NCI-H2227 (cell line): ENCODE data around the gene SORCS2.
"Not testable (repeated sequence)": the region's sequence is repeated elsewhere in the genome, so short reads cannot be mapped to it uniquely, and the experiment has no call there.

Experiments
- DNase-seq: peaks from one replicate; lab custom pipeline; 2025; ENCODE audit not compliant: unreplicated experiment; lab: John Stamatoyannopoulos, UW

The SORCS2 gene

GRCh38 chr4:7591409-7592053 is 399.2 kb downstream of the SORCS2 start:
- no peak for DNase-seq

- DNase-seq = no peak
Measured at GRCh38 chr4:7593646-7594412, 401.5 kb downstream of the SORCS2 start.

- no peak for DNase-seq
Measured at GRCh38 chr4:7595934-7596461, 403.7 kb downstream of the SORCS2 start.

- no peak for DNase-seq
Measured at GRCh38 chr4:7596918-7597606, 404.7 kb downstream of the SORCS2 start.

- no peak for DNase-seq
Measured at GRCh38 chr4:7598939-7599790, 406.8 kb downstream of the SORCS2 start.

GRCh38 chr4:7600247-7600646 is 407.9 kb downstream of the SORCS2 start:
- DNase-seq = no peak

GRCh38 chr4:7602166-7602565 is 409.8 kb downstream of the SORCS2 start:
- DNase-seq = not testable (repeated sequence)

- DNase-seq = no peak
Measured at GRCh38 chr4:7607156-7607910, 415.0 kb downstream of the SORCS2 start.

GRCh38 chr4:7608046-7608445 is 415.7 kb downstream of the SORCS2 start:
- DNase-seq = no peak

GRCh38 chr4:7609316-7609715 is 417.0 kb downstream of the SORCS2 start:
- DNase-seq = no peak

- no peak for DNase-seq
Measured at GRCh38 chr4:7610022-7610670, 417.8 kb downstream of the SORCS2 start.

GRCh38 chr4:7610841-7611240 is 418.5 kb downstream of the SORCS2 start:
- no peak for DNase-seq

GRCh38 chr4:7612311-7612897 is 420.1 kb downstream of the SORCS2 start:
- no peak for DNase-seq

- DNase-seq = no peak
Measured at GRCh38 chr4:7614350-7614949, 422.1 kb downstream of the SORCS2 start.

- no peak for DNase-seq
Measured at GRCh38 chr4:7616193-7616592, 423.9 kb downstream of the SORCS2 start.

GRCh38 chr4:7618361-7618760 is 426.0 kb downstream of the SORCS2 start:
- no peak for DNase-seq

- DNase-seq = no peak
Measured at GRCh38 chr4:7620086-7620813, 427.9 kb downstream of the SORCS2 start.

- no peak for DNase-seq
Measured at GRCh38 chr4:7620814-7621176, 428.5 kb downstream of the SORCS2 start.
